Muscle of arm (tissue), 14 donors: Measurements from ENCODE around the gene ZNF99. TPM values are rescaled to one million over a fixed set of nuclear protein-coding genes. Genes with fewer than 3 reads are reported as not detected.
A peak's percentile ranks its signal among the peaks of the same experiment; 100 is the strongest.
"Not testable (repeated sequence)": the region's sequence is repeated elsewhere in the genome, so short reads cannot be mapped to it uniquely, and the experiment has no call there.

Experiments
- DNase-seq: peaks from one replicate; pipeline ENCODE4 v3.0.0-alpha.2; 2013
- long read RNA-seq, 11 donors: transcript quantifications; one replicate each; lab custom pipeline, GENCODE V29; 2026
- polyA plus RNA-seq, 12 donors: library from polyadenylated mRNA; unstranded; fragments of 120-200 nt; gene quantifications; one replicate each; pipeline ENCODE4 v1.2.1, GENCODE V29; 2013; ENCODE audit not compliant: insufficient read length in 12 of 12

ZNF99 gene
- under 1 TPM in 10 of 12 donors, not detected in 2; 0.09 to 0.51 (median 0.28) TPM for polyA plus RNA-seq
- long read RNA-seq, donor 1 = 0 reads
- long read RNA-seq, donor 2 = 0 reads
- long read RNA-seq, donor 3, full-length matches to known transcripts = 1 of 1 reads
- long read RNA-seq, donor 3, partial matches to known transcripts = 0 of 1 reads
- long read RNA-seq, donor 3, other reads (novel, unspliced or antisense) = 0 of 1 reads
- long read RNA-seq, donor 4 = 0 reads
- long read RNA-seq, donor 5 = 0 reads
- long read RNA-seq, donor 6 = 0 reads
- long read RNA-seq, donor 7 = 0 reads
- long read RNA-seq, donor 8, full-length matches to known transcripts = 1 of 1 reads
- long read RNA-seq, donor 8, partial matches to known transcripts = 0 of 1 reads
- long read RNA-seq, donor 8, other reads (novel, unspliced or antisense) = 0 of 1 reads
- long read RNA-seq, donor 9, full-length matches to known transcripts = 1 of 1 reads
- long read RNA-seq, donor 9, partial matches to known transcripts = 0 of 1 reads
- long read RNA-seq, donor 9, other reads (novel, unspliced or antisense) = 0 of 1 reads
- long read RNA-seq, donor 10 = 0 reads
- long read RNA-seq, donor 11 = 0 reads

DNA sequence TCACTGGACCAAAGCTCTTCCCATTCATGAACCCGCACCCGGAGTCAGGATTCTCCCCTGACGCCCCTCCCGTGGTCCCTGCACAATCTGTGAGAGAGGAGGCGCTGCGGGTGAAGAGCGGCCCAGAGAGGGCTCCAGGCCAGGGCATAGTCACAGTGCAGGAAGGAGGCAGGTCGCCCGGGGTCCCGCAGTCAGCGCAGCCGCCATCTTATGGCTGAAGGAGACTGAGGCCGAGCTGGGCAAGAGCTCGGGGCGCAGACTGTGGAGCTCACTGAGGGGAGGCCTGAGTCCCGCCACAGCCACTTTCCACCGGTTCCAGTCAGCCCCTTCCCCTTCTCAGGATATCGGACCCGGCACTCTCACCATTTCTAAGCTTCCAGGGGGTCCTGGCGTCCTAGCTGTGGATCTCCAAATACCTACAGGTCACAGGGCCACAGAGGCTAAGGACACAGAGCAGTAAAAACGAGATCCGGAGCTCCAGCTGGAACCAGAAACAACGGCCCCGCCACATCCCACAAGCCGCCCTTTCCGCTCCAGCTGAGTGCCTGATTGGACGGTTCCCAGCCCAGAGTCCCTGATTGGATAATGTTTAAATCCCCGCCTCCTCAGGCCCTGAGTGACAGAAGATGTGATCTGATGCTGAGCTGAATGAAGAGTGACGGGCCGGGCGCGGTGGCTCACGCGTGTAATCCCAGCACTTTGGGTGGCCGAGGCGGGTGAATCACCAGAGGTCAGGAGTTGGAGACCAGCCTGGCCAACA is at the start of gene ZNF99:
Gene ZNF99 (minus strand): TSS at position 501 of the 760 bp plus-strand sequence. CDS start 135 bp downstream, at position 366.
- peak; percentile 80 for DNase-seq

DNA sequence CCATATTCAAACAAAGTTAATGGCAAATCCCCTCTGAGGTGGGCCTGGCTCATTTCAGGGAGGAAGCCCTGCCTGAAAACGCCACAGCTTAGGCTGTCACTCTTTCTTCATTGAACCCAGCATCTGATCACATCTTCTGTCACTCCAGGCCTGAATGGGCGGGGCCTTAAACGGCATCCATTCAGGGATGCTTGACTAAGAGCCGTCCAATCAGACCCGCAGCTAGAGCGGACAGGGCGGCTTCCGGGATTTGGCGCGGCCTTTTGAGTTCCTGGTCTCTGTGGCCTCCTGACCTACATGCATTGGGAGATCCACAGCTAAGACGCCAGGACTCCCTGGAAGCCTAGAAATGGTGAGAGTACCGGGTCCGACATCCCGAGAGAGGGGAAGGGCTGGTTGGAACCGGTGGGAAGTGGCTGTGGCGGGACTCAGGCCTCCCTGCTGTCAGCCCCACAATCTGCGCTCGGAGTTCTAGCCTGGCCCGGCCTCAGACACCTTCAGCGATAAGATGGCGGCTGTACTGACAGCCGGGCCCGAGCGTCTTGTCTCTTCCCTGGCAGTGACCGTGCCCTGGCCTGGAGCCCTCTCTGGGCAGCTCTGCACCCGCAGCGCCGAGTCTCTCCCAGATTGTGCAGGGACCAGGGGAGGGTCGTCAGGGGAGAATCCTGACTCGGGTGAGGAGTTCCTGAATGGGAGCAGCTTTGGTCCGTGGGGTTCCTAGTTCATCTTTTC is 48.2 kb upstream of the ZNF99 start, which contains the start of gene ZNF723:
Gene ZNF723 (plus strand): TSS at position 261 of the 732 bp plus-strand sequence. CDS start 89 bp downstream, at position 350.
- no peak for DNase-seq

DNA sequence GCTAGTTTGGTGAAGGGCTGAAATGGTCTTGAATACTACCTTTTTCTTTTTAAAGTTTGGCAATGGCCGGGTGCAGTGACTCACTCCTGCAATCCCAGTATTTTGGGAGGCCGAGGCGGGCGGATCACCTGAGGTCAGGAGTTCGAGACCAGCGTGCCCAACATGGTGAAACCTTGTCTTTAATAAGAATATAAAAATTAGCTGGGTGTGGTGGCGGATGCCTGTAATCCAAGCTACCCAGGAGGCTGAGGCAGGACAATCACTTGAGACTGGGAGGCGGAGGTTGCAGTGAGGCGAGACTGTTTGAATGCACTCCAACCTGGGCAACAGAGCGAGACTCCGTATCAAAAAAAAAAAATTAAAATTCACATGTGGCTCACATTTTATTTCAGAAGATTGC is 47.3 kb upstream of the ZNF99 start:
- no peak for DNase-seq

DNA sequence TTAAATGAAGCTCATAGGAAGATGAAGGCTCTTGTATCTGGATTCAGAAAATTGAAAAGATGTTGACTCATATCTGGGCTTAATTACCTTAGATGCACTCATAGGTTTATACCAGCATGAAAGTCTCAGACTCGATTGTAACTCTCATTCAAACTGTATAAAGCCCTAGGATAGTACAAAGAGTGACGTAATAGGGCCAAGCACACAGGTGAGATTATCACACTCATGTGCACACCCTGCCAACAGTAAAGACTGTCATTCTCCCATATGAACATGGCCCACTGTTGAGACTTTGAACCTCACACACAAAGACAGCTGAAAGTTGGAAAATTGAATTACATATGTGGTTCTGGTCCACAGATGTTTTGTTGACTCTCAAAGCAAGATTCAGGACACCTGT is 30.2 kb upstream of the ZNF99 start:
- DNase-seq = no peak

DNA sequence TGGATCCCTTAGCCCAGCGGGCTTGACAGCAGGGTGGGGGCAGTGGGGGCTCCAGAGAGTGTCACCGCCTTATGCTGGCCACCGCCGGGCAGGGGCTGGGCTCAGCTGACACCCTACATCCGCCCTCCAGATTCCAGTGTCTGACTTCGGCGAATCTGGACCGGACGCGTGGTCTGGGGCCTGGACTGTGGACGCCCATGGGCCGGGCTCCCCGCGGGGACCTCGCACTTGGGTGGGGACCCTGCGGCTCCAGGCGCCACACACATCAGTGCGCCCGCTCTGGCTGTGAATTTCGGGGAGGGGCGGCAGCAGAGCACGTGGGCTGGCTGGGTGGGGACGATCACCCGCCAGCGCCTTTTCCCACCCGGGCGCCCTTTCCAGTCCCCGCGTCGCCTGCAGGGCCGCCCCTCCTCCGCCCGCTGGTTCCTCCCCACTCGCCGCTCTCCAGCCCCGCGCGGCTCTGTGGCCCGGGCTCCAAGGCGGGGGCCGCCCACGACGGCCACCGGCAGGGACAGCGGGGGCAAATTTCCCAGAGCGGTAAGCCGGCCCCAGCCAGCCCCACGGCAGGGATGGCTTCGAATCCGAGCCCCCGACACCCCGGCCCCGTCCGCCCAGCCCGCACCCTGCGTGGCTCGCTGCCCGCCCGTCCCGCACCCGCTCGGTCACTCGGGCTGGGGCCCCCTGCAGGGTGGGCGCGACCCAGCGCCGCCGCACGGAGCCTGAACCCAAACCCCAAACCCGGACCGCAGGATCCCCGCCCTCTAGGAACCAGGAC is 23.3 kb upstream of the ZNF99 start:
- DNase-seq = no peak

DNA sequence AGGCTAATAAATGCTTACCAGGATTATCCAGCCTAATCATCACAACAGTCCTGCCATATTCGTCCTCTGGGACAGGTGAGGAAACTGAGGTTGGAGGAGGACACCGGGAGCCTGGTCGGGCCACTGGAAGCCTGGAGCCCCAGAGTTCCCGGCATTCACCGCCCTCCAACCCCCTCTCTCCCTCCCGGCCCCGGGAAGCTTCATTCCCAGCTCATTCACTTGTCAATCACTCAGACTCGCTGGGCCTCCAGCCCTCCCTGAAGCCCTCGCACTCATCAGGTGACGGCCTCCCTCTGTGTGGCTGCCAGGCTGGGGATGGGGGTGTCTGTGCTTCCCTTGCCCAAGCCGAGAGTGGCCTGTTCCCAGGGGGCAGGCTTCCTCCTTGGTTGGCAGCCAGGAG is 22.5 kb upstream of the ZNF99 start:
- no peak for DNase-seq

DNA sequence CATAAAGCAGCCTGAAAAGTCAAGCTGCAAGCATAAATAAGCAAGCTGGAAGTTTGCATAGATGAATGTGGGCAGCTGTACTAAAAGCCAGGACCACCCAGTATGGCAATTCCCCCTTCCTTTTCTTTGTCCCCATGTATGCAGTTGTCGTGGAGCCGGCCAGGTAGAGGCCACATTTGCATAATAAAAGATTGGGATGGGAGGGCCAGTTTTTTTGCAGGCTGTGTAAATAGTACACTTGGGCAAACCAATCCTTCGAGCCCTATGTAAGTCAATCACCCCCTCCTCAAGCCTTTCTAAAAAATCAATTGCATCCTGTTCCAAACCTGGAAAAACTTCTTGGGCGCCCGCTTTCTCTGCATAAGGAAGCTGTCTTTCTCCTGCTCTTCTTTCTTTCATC is 13.1 kb upstream of the ZNF99 start:
- DNase-seq = no peak

DNA sequence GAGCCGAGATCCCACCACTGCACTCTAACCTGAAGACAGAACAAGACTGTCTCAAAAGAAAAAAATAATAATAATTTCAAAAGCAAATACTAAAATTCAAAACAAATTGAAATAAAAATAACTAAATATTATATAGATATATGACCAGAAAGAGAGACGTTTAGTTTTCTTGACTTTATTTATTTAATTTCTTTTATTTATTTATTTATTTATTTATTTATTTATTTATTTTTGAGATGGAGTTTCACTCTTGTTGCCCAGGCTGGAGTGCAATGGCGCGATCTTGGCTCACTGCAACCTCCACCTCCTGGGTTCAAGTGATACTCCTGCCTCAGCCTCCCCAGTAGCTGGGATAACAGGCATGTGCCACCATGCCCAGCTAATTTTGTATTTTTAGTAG is 8.9 kb upstream of the ZNF99 start:
- DNase-seq = not testable (repeated sequence)

DNA sequence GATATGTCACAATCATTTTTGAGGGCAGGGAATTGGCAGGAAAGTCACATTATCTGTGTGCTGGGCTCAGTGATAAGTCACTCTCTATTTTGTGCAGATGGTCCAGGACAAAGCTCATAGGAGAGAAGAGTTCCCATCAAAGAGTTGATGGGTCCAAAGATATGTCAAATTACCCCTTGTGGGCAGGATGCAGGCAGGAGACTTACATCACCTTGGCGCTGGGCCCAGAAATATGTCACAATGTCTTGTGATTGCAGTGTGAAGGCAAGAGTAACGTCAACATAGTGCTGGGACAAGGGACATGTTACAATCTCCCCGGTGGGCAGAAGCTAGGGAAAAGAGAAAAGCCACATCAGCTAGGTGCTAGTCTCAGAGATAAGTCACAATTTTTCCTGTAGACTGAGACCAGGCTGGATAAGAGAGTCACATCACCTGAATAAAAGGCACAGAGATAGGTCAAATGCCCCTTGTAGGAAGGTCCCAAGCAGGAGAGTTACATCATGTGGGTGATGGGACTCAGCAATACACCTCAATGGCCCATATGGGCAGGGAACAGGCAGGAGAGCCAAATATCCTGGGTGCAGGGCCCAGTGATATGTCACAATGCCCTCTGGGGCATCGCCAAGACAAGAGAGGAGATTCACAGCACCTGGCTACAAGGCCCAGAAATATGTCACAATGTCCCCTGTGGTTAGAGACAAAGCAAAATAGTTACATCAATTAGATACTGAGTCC is 47.9 kb downstream of the ZNF99 start:
- no peak for DNase-seq

DNA sequence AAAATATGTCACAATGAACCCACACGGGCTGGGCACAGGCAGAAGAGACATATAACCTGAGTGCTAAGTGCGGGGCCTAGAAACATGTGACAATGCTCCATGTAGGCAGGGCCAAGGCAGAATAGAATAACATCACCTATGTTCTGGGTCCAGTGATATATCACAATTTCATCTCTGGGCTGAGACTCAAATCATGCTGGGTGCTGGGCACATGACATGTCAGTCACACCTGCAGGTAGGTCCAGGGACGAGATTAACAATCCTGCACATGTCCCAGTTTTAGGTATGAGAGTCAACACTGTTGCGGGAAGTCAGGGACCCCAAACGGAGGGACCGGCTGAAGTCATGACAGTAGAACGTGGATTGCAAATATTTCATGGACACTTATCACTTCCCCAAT is 50.3 kb downstream of the ZNF99 start:
- no peak for DNase-seq

DNA sequence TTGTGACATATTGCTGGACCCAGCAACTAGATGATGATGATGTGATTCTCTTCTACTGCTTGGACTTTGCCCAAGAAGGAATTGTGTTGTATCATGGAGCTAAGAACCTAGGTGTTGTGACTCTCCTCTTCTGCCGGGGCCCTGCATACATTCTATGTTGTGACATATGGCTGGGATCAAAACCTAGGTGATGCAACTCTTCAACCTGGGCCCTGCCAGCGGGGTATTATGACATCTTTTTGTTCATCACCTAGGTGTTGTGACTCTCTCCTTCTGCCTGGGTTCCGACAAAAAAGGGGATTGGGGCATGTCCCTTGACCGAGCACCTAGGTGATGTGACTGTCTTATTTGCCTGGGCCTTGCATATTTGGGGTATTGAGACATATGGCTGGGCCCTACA is 55.7 kb downstream of the ZNF99 start:
- DNase-seq = not testable (repeated sequence)

DNA sequence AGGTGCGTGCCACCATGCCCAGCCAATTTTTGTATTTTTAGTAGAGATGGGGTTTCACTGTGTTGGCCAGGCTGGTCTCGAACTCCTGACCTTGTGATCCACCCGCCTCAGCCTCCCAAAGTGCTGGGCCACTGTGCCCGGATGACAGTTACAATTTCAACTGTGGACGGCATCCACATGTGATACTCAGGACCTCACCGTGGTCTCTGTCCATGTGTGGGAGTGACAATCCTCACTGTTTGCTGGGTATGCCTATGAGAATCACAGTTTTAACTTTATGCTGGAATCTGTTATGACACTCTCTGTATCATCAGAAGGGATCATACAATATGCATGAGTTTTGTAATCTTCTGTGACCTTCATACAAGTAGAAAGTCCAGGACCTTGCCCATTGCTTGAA is 62.4 kb downstream of the ZNF99 start:
- not testable (repeated sequence) for DNase-seq

DNA sequence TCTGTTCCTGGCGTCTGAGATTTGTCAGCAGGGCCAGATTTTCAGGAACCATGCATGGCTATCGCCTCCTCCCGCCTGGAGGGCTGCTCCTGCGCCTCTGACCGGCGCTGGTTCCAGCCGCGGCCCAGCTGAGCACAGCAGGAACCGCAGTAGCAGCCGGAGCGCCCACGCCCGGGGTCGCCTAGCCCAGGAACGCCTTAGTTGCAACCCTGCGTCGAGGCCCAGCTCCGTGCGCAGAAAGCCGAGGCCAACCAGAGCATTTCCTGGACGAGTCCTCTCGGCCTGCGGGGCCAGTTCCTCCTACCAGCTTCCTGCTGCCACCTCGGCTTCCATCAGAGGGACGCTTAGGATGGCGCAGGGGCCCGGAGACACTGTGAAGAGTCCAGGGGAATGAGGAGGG is 75.0 kb downstream of the ZNF99 start:
- no peak for DNase-seq

DNA sequence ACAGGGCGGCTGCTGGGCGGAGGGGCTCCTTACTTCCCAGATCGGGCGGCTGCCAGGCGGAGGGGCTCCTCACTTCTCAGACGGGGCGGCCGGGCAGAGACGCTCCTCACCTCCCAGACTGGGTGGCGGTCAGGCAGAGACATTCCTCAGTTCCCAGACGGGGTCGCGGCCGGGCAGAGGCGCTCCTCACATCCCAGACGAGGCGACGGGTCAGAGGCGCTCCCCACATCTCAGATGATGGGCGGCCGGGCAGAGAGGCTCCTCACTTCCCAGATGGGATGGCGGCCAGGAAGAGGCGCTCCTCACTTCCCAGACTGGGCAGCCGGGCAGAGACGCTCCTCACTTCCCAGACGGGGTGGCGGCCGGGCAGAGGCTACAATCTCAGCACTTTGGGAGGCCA is 80.9 kb downstream of the ZNF99 start:
- DNase-seq = not testable (repeated sequence)

DNA sequence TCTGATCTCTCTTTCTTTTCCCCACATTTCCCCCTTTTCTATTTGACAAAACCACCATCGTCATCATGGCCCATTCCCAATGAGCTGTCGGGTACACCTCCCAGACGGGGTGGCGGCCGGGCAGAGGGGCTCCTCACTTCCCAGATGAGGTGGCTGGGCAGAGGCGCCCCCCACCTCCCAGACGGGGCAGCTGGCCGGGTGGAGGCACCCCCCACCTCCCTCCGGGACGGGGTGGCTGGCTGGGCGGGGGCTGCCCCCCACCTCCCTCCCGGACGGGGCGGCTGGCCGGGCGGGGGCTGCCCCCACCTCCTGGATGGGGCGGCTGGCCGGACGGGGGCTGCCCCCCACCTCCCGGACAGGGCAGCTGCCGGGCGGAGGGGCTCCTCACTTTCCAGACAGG is 81.3 kb downstream of the ZNF99 start:
- DNase-seq = not testable (repeated sequence)

Other genes starting within 250 kb of the ZNF99 start
- 1 to 10 TPM in 6 of 12 donors, under 1 TPM in 4, not detected in 2; 0.75 to 1.9 (median 1.2) TPM for gene ZNF492, start 149.8 kb downstream of the ZNF99 start, polyA plus RNA-seq
- under 1 TPM in 2 of 12 donors, not detected in 10; 0.11 to 0.12 TPM for gene ZNF723, start 48.1 kb upstream of the ZNF99 start, polyA plus RNA-seq
- gene ZNF728, start 219.0 kb upstream of the ZNF99 start, polyA plus RNA-seq = under 1 TPM in 3 of 12 donors, not detected in 9; 0.11 to 0.27 (median 0.12) TPM